Central memory CD8-positive, alpha-beta T cell (primary cell): ENCODE measurements around the gene C17orf107.
"Not testable (repeated sequence)": the region's sequence is repeated elsewhere in the genome, so short reads cannot be mapped to it uniquely, and the experiment has no call there.

Experiments used
- ATAC-seq: fragments of 150-1000 bp; cut with Tn5 transposase; replicated peaks from 2 replicates; pipeline ENCODE4 v1.10.0; 2022; ENCODE audit warnings: mild to moderate bottlenecking, moderate FRiP score, moderate number of reproducible peaks; ENCODE audit not compliant: poor library complexity, severe bottlenecking; ENCODE audit errors: extremely low read depth
- DNase-seq, 2 donors: peaks; one replicate each; pipeline ENCODE4 v3.0.0; 2021; ENCODE audit warnings: low spot score in 2 of 2
- H3K27ac Mint-ChIP-seq: one replicate; pipeline ENCODE4 v1.8.0; 2022; ENCODE audit warnings: low read depth, mild to moderate bottlenecking, moderate library complexity, mixed read lengths
- H3K27me3 Mint-ChIP-seq: one replicate; pipeline ENCODE4 v1.8.0; 2022; ENCODE audit warnings: mixed read lengths
- H3K36me3 Mint-ChIP-seq: one replicate; pipeline ENCODE4 v1.8.0; 2022; ENCODE audit warnings: mild to moderate bottlenecking, moderate library complexity, mixed read lengths; ENCODE audit not compliant: insufficient read depth
- H3K4me1 Mint-ChIP-seq: one replicate; pipeline ENCODE4 v1.8.0; 2022; ENCODE audit warnings: mixed read lengths
- H3K4me3 Mint-ChIP-seq: one replicate; pipeline ENCODE4 v1.8.0; 2022; ENCODE audit warnings: mild to moderate bottlenecking, moderate library complexity, mixed read lengths
- H3K9me3 Mint-ChIP-seq: one replicate; pipeline ENCODE4 v1.8.0; 2022; ENCODE audit warnings: mixed read lengths

Gene C17orf107

GRCh38 chr17:4908301-4908700 is 9.0 kb downstream of the C17orf107 start:
- Mint-ChIP-seq H3K36me3 (peaks cover 12% of the 10 kb centered on the region), H3K4me3 (no peak overlapping the region), H3K4me1 (peaks cover 6% of the 10 kb centered on the region), H3K9me3 (no peaks in the 10 kb centered on the region), H3K27ac (no peak overlapping the region), H3K27me3 (no peaks in the 10 kb centered on the region)
- no peak for ATAC-seq
- no peak for DNase-seq

DNA sequence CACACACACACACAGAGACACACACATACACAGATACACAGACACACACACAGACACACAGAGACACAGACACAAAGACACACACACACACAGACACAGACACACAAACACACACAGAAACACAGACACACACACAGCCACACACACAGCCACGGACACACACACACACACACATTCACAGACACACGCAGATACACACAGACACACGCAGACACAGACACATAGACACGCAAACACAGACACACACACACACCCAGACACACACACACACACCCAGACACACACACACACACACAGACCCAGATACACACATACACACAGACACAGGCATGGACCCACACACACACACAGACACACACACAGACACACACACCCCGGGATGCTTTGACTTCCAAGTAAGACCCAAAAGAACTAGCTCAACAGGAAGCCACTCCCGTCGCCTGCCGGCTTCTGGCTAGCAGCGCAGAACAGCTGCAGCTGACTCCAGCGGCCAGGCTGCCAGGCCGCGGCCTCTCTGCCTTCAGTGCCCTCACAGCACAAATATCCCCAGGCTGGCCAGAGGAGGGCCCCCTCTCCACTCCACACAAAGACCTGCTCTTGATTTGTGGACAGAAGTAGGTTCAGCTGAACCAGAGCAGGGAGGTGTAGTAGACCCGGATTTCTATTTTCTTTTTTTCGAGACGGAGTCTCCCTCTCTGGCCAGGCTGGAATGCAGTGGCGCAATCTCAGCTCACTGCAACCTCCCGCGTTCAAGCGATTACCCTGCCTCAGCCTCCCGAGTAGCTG is 9.6 kb downstream of the C17orf107 start:
- peaks cover 8% of the 10 kb centered on the region for H3K36me3 Mint-ChIP-seq
- no peak overlapping the region for H3K27ac Mint-ChIP-seq
- peaks cover under 1% of the 10 kb centered on the region for H3K4me1 Mint-ChIP-seq
- ATAC-seq: peak; percentile 83
- DNase-seq: peak; percentile 57 to 62
- H3K27me3 Mint-ChIP-seq: no peaks in the 10 kb centered on the region
- no peaks in the 10 kb centered on the region for H3K9me3 Mint-ChIP-seq
- H3K4me3 Mint-ChIP-seq: no peak overlapping the region

DNA sequence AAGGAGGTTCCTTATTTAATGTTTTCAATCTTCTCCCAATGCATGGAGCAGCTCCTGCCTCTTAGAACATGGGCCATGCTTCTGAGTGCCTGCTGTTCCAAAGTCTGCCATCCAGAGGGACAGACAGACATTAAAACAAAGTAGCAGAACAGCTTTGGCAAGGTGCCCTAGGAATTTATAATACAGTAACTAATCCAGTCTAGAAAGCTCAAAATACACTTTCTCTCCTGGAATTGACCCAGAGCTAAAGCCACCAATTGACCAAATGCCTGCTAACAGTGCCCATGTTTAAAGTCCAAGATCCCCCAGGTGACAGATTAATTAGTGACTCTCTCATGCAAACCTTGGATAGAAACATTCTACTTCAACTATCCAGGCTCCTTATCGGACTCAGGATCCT is 14.7 kb downstream of the C17orf107 start:
- H3K9me3 Mint-ChIP-seq: no peaks in the 10 kb centered on the region
- DNase-seq: no peak
- H3K4me3 Mint-ChIP-seq: no peak overlapping the region
- ATAC-seq: no peak
- no peaks in the 10 kb centered on the region for H3K36me3 Mint-ChIP-seq
- H3K4me1 Mint-ChIP-seq: no peaks in the 10 kb centered on the region
- H3K27me3 Mint-ChIP-seq: no peaks in the 10 kb centered on the region
- no peak overlapping the region for H3K27ac Mint-ChIP-seq

DNA sequence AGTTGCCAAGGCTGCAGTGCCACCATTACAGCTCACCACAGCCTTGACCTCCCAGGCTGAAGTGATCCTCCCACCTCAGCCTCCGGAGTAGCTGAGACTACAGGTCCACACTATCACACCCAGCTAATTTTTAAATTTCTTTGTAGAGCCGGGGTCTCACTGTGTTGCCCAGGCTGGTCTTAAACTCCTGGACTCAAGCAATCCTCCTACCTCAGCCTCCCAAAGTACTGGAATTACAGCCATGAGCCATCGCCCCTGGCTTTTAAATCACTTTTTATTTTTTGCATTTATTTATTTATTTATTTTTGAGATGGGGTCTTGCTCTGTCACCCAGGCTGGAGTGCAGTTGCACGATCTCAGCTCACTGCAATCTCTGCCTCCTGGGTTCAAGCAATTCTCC is 15.2 kb downstream of the C17orf107 start:
- ATAC-seq, H3K27me3 Mint-ChIP-seq, H3K27ac Mint-ChIP-seq, H3K4me1 Mint-ChIP-seq, H3K9me3 Mint-ChIP-seq, H3K36me3 Mint-ChIP-seq, H3K4me3 Mint-ChIP-seq, DNase-seq: not testable (repeated sequence)

- H3K27ac Mint-ChIP-seq: no peak overlapping the region
- no peaks in the 10 kb centered on the region for H3K9me3 Mint-ChIP-seq
These were observed 20.2 kb downstream of the C17orf107 start for GRCh38 chr17:4919511-4920047.

DNA sequence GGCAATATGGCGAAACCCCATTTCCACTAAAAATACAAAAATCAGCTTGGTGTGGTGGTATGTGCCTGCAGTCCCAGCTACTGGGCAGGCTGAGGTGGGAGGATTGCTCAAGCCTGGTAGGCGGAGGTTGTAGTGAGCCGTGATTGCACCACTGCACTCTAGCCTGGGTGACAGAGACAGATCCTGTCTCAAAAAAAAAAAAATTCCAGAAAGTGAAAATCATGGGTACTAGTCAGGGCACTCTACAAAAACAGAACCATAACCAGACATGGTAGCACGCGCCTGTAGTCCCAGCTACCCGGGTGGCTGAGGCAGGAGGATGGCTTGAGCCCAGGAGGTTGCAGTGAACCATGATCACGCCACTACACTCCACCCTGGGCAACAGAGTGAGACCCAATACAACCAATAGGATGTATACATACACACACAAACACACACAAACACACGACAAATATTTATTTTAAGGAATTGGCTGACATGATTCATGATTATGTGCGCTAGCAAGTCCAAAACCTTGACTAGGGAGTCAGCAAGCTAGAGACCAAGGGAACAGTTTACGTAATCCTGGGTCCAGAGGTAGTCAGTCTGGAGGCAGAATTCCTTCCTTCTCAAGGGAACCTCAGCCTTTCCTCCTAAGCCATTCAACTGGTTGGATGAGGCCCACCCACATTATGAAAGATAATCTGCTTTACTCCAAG is 21.2 kb downstream of the C17orf107 start:
- H3K36me3 Mint-ChIP-seq: no peaks in the 10 kb centered on the region
- ATAC-seq (no peak), DNase-seq (no peak)
- H3K27ac Mint-ChIP-seq: no peak overlapping the region
- no peaks in the 10 kb centered on the region for H3K9me3 Mint-ChIP-seq
- no peaks in the 10 kb centered on the region for H3K4me1 Mint-ChIP-seq
- no peak overlapping the region for H3K4me3 Mint-ChIP-seq
- no peaks in the 10 kb centered on the region for H3K27me3 Mint-ChIP-seq

More at GRCh38 chr17:4919511-4920047, 20.2 kb downstream of the C17orf107 start:
- H3K36me3 Mint-ChIP-seq: no peaks in the 10 kb centered on the region
- ATAC-seq (no peak), DNase-seq (no peak)
- no peaks in the 10 kb centered on the region for H3K4me1 Mint-ChIP-seq
- H3K27me3 Mint-ChIP-seq: no peaks in the 10 kb centered on the region
- no peak overlapping the region for H3K4me3 Mint-ChIP-seq

DNA sequence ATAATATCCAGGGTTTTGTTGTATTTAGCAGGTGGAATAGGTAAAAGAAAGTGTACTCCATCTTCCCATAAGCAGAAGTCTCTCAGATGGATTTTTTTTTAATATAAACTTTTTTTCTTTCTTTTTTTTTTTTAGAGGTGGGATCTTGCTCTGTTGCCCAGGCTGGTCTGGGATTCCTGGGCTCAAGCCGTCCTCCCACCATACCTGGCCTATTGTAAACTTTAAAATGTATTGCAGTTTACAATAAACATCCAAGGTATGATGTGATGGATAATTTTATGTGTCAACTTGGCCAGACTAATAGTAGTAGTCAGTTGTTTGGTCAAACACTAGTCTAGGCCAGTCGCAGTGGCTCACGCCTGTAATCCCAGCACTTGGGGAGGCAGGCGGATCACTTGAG is 22.0 kb downstream of the C17orf107 start:
- ATAC-seq: no peak
- Mint-ChIP-seq H3K4me3 (no peak overlapping the region), H3K27me3 (no peaks in the 10 kb centered on the region), H3K27ac (no peak overlapping the region), H3K4me1 (no peaks in the 10 kb centered on the region), H3K9me3 (no peaks in the 10 kb centered on the region), H3K36me3 (no peaks in the 10 kb centered on the region)
- no peak for DNase-seq

DNA sequence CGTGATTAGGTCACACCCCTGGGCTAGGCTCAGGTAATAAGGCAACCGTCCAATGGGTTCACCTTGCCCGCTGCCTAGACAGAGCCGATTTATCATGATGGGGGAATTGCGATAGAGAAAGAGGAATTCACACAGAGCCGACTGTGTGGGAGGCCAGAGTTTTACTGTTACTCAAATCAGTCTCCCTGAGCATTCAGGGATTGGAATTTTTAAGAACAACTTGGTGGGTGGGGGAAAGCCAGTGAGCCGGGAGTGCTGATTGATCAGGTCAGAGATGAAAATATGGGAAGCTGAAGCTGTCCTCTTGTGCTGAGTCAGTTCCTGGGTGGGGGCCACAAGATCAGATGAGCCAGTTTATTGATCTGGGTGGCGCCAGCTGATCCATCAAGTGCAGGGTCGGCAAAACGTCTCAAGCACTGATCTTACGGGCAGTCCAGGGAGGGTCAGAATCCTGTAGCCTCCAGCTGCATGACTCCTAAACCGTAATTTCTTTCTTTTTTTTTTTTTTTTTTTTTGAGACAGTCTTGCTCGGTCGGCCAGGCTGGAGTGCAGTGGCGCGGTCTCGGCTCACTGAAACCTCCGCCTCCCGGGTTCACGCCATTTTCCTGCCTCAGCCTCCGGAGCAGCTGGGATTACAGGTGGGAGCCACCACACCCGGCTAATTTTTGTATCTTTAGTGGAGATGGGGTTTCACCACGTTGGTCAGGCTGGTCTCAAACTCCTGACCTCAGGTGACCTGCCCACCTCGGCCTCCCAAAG is 27.4 kb downstream of the C17orf107 start:
- not testable (repeated sequence) for H3K27me3 Mint-ChIP-seq, ATAC-seq, H3K9me3 Mint-ChIP-seq, DNase-seq, H3K4me3 Mint-ChIP-seq, H3K27ac Mint-ChIP-seq, H3K4me1 Mint-ChIP-seq, H3K36me3 Mint-ChIP-seq

DNA sequence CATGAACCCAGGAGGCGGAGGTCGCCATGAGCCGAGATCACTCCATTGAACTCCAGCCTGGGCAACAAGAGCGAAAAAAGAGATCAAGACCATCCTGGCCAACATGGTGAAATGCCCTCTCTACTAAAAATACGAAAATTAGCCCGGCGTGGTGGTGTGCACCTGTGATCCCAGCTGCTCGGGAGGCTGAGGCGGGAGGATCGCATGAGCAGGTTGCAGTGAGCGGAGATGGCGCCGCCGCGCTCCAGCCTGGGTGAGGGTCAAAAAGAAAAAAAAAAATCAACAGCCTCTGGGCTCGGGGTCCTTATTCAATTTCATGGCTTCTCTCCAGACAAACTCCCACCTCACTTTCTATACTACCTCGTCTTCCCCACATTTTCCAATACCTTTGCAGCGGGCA is 29.5 kb downstream of the C17orf107 start:
- no peak overlapping the region for H3K4me3 Mint-ChIP-seq
- H3K36me3 Mint-ChIP-seq: peaks cover 3% of the 10 kb centered on the region
- DNase-seq (no peak), ATAC-seq (no peak)
- H3K9me3 Mint-ChIP-seq: no peaks in the 10 kb centered on the region
- H3K4me1 Mint-ChIP-seq: peaks cover 20% of the 10 kb centered on the region
- no peaks in the 10 kb centered on the region for H3K27me3 Mint-ChIP-seq
- H3K27ac Mint-ChIP-seq: no peak overlapping the region

DNA sequence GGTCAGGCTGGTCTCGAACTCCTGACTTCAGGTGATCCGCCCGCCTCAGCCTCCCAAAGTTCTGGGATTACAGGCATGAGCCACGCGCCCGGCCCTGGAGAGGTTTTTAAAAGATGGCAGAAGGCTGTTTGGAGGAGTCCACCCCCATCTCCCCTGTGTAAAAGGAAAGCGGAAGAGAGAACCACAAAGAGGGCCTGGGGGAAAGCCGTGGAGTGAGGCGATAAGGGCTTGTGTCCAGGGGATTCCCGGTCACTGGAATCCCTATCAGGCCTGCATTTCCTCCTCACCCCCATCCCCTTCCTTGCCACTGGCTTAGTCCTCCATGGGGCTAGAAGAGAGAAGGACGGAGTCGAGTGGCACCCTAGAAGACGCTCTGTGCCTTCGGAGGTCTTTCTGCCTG is 32.6 kb downstream of the C17orf107 start, which contains the start of gene GP1BA:
Gene GP1BA, plus strand, starts transcription at position 315 of the 400 bp plus-strand sequence. CDS start 328 bp downstream, outside the sequence.
- DNase-seq: no peak
- ATAC-seq: no peak
- H3K36me3 Mint-ChIP-seq: peaks cover 11% of the 10 kb centered on the region
- H3K4me1 Mint-ChIP-seq: peaks cover 39% of the 10 kb centered on the region
- H3K4me3 Mint-ChIP-seq: no peak within 1 kb of the TSS
- H3K9me3 Mint-ChIP-seq: no peaks in the 10 kb centered on the region
- H3K27me3 Mint-ChIP-seq: no peaks in the 10 kb centered on the region
- peak within 1 kb of the TSS; percentile 89 for H3K27ac Mint-ChIP-seq

DNA sequence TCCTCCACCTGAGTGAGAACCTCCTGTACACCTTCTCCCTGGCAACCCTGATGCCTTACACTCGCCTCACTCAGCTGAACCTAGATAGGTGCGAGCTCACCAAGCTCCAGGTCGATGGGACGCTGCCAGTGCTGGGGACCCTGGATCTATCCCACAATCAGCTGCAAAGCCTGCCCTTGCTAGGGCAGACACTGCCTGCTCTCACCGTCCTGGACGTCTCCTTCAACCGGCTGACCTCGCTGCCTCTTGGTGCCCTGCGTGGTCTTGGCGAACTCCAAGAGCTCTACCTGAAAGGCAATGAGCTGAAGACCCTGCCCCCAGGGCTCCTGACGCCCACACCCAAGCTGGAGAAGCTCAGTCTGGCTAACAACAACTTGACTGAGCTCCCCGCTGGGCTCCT is 33.4 kb downstream of the C17orf107 start:
- Mint-ChIP-seq H3K27me3 (no peaks in the 10 kb centered on the region), H3K4me1 (peaks cover 44% of the 10 kb centered on the region), H3K9me3 (no peaks in the 10 kb centered on the region), H3K4me3 (no peak overlapping the region), H3K27ac (no peak overlapping the region), H3K36me3 (peaks cover 11% of the 10 kb centered on the region)
- DNase-seq (no peak), ATAC-seq (no peak)

DNA sequence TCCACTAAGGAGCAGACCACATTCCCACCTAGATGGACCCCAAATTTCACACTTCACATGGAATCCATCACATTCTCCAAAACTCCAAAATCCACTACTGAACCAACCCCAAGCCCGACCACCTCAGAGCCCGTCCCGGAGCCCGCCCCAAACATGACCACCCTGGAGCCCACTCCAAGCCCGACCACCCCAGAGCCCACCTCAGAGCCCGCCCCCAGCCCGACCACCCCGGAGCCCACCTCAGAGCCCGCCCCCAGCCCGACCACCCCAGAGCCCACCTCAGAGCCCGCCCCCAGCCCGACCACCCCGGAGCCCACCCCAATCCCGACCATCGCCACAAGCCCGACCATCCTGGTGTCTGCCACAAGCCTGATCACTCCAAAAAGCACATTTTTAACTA is 34.3 kb downstream of the C17orf107 start:
- Mint-ChIP-seq H3K4me1 (peaks cover 49% of the 10 kb centered on the region), H3K9me3 (no peaks in the 10 kb centered on the region), H3K4me3 (peak overlapping the region; percentile 51), H3K27ac (peak overlapping the region; percentile 89), H3K36me3 (peaks cover 9% of the 10 kb centered on the region), H3K27me3 (no peaks in the 10 kb centered on the region)
- ATAC-seq: no peak
- no peak for DNase-seq
